Mucosa of stomach (tissue), 1 donor: ENCODE results near the gene HDLBP.
"Not testable (repeated sequence)": the region's sequence is repeated elsewhere in the genome, so short reads cannot be mapped to it uniquely, and the experiment has no call there.

Experiments used
- H3K27me3 ChIP-seq: one replicate; pipeline ENCODE4 v1.7.0; 2013; ENCODE audit warnings: mild to moderate bottlenecking, low read length; ENCODE audit not compliant: control insufficient read depth, insufficient read depth
- H3K36me3 ChIP-seq: one replicate; pipeline ENCODE4 v1.7.0; 2013; ENCODE audit warnings: low read length; ENCODE audit not compliant: control insufficient read depth, insufficient read depth
- H3K4me1 ChIP-seq: one replicate; pipeline ENCODE4 v1.7.0; 2013; ENCODE audit warnings: mild to moderate bottlenecking, low read length; ENCODE audit not compliant: control insufficient read depth, insufficient read depth
- H3K4me3 ChIP-seq: one replicate; pipeline ENCODE4 v1.7.0; 2013; ENCODE audit warnings: low read length
- H3K9ac ChIP-seq: one replicate; pipeline ENCODE4 v1.7.0; 2013; ENCODE audit warnings: mild to moderate bottlenecking, low read length, moderate library complexity
- H3K9me3 ChIP-seq: one replicate; pipeline ENCODE4 v1.7.0; 2013; ENCODE audit warnings: mild to moderate bottlenecking, low read length, moderate library complexity; ENCODE audit not compliant: control insufficient read depth
- donor health status: Pancreatic carcinoma.

Gene HDLBP

DNA sequence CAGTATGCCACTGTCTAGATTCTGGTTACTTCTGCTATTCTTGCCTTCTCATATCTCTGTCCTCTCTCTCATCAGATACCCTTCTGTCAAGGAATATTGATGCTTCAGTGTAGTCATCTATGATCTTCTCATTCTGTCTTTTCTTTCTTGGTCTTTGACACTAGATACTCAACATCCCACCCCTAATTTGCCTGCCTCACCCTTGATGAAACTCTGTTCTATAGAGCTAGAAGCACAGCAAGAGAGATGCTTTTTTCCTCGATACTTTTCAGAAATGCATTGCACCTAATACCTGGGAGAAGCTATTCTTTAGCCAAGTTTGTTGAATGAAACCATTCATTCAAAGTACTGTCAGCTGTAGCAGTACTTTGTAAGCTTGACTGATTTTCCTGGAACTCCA is 9.8 kb upstream of the HDLBP start:
- H3K4me1 ChIP-seq, result peaks cover 12% of the 10 kb centered on the region
- no peak overlapping the region for H3K9ac ChIP-seq
- H3K27me3 ChIP-seq, result no peaks in the 10 kb centered on the region
- no peaks in the 10 kb centered on the region for H3K36me3 ChIP-seq
- no peak overlapping the region for H3K4me3 ChIP-seq
- H3K9me3 ChIP-seq, result no peaks in the 10 kb centered on the region

- Histone ChIP-seq H3K4me1 (peaks cover 13% of the 10 kb centered on the region), H3K9ac (no peak overlapping the region), H3K27me3 (no peaks in the 10 kb centered on the region), H3K36me3 (no peaks in the 10 kb centered on the region), H3K9me3 (no peaks in the 10 kb centered on the region), H3K4me3 (no peak overlapping the region)
Observed at GRCh38 chr2:241324775-241325174, 9.3 kb upstream of the HDLBP start.

DNA sequence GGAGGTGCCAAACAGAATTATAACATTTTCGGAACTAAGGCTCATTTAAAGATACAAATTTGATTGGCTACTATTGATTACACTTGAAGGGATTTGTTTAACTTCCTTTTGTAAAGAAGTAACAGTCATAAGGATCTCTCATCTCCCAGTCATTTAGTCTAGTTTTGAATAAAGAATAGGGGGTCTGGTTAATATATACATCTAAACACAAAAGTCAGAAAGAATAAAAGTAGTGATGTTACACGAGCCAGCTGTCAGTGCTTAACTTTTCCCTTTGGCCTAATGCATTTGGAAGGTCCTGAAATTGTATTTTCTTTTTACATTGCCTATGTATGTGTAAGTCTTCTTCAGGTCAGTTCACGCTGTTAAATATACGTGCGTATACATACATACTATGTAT is 8.3 kb upstream of the HDLBP start:
- Histone ChIP-seq H3K36me3 (no peaks in the 10 kb centered on the region), H3K4me1 (peaks cover 17% of the 10 kb centered on the region), H3K9me3 (no peaks in the 10 kb centered on the region), H3K9ac (no peak overlapping the region), H3K4me3 (no peak overlapping the region), H3K27me3 (no peaks in the 10 kb centered on the region)

DNA sequence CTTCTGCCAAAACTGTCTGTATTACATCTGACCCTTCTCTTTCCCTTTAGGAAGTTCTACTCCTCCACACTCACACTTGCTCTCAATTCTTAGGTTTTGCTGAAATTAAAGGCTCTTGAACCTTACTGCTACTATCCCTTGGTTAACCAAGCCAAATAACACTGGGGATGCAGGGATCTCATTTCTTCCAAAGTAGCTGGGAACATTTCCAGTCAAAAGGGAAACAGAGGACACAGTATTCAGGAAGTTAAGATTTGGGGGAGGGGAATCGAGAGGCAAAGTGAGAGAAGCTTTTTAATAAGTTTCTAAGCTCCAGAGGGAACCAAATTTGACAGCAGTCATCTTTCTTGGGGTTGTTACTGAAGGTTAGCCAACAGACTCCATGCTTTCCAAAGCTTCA is 6.4 kb upstream of the HDLBP start:
- Histone ChIP-seq H3K4me3 (no peak overlapping the region), H3K9me3 (no peaks in the 10 kb centered on the region), H3K27me3 (no peaks in the 10 kb centered on the region), H3K36me3 (no peaks in the 10 kb centered on the region), H3K9ac (no peak overlapping the region), H3K4me1 (peaks cover 33% of the 10 kb centered on the region)

- Histone ChIP-seq H3K9ac (no peak overlapping the region), H3K36me3 (no peaks in the 10 kb centered on the region), H3K9me3 (no peaks in the 10 kb centered on the region), H3K4me1 (peaks cover 36% of the 10 kb centered on the region), H3K4me3 (no peak overlapping the region), H3K27me3 (no peaks in the 10 kb centered on the region)
Observed at GRCh38 chr2:241321033-241321432, 5.6 kb upstream of the HDLBP start.

- H3K36me3 ChIP-seq, result no peaks in the 10 kb centered on the region
- no peaks in the 10 kb centered on the region for H3K9me3 ChIP-seq
- H3K27me3 ChIP-seq, result no peaks in the 10 kb centered on the region
- no peak overlapping the region for H3K4me3 ChIP-seq
- peaks cover 36% of the 10 kb centered on the region for H3K4me1 ChIP-seq
- no peak overlapping the region for H3K9ac ChIP-seq
Observed at GRCh38 chr2:241320394-241320793, 4.9 kb upstream of the HDLBP start.

DNA sequence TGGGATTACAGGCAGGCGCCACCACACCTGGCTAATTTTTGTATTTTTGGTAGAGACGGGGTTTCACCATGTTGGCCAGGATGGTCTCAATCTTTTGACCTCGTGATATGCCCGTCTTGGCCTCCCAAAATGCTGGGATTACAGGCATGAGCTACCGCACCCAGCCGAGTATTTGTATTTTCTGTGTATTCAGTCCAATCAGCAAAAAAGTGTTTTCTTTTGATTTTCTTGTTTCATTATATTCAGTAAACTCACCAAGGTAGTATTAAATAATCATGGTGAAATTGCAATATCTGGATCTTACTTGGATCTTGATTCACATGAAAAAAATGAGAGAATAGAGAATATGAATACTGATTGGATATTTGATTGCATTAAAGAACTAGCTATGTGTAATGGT is 3.4 kb upstream of the HDLBP start:
- peaks cover 38% of the 10 kb centered on the region for H3K4me1 ChIP-seq
- not testable (repeated sequence) for H3K4me3 ChIP-seq, H3K9ac ChIP-seq, H3K27me3 ChIP-seq, H3K36me3 ChIP-seq, H3K9me3 ChIP-seq

GRCh38 chr2:241317391-241317790 is 1.9 kb upstream of the HDLBP start:
- Histone ChIP-seq H3K9ac (peak overlapping the region; percentile 88), H3K27me3 (no peaks in the 10 kb centered on the region), H3K4me1 (peaks cover 43% of the 10 kb centered on the region), H3K36me3 (no peaks in the 10 kb centered on the region), H3K9me3 (no peaks in the 10 kb centered on the region), H3K4me3 (peak overlapping the region; percentile 58)

DNA sequence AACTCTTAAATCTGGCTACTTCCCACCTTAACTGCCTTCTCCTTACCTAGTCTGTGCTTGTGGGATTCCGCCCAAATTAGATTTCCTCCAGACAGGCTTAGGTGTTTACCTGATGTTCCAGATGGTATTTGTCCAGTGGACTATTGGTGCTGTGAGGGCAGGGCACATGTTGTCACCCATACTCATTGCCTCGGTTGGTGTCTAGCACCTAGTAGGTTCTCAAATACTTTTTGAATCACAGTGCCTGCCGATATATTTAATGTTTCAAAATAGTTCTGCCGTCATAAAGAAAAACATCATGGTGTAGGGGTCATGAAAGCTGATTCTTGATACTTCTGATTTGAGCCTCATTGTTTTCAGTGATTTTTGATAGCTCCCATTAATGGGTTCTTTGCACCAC is 1.4 kb upstream of the HDLBP start:
- peak overlapping the region; percentile 58 for H3K4me3 ChIP-seq
- H3K4me1 ChIP-seq, result peaks cover 40% of the 10 kb centered on the region
- H3K9me3 ChIP-seq, result no peaks in the 10 kb centered on the region
- no peaks in the 10 kb centered on the region for H3K27me3 ChIP-seq
- peak overlapping the region; percentile 88 for H3K9ac ChIP-seq
- no peaks in the 10 kb centered on the region for H3K36me3 ChIP-seq

DNA sequence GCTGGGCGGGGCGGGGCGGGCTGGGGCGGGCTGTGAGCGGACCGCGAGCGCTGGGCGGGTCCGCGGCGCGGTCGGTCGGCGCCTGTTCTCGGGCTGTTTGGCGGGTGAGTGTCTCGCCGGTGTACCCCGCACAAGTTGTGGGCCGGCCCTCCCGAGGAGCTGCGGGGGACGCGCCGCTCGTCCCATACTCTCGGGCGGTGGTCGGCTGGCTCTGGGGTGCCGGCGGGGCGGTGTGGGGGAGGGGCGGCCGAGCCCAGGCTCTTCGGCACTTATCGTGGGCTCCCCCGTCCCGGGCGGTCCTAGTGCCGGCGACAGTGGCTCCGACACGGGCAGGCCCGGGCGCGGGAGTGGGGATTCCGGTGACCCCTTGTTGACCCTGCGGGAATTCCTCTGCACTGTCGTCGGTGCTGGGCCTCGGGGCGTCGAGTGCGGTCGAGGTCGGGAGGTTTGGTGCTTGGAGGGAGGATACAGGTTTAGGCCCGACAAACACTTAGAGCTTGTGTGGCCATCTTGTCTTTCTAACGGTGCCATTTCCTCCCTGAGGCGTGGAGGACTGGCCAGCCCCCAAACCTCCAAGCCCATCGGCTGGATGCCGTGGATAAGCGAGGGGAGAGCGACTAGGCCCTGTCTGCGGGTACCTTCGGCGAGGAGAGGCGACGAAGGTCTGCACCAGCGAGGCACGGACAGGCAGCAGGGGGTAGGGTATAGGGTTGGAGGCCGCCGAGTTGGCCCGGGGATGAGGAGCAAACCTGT is 583 bp upstream of the HDLBP start, which contains the start of gene SEPTIN2:
SEPTIN2 (plus strand) TSS at position 47 of the 753 bp plus-strand sequence. CDS start 8,308 bp downstream, outside the sequence.
- H3K9me3 ChIP-seq, result no peaks in the 10 kb centered on the region
- H3K4me3 ChIP-seq, result peak within 1 kb of the TSS; percentile 58
- H3K27me3 ChIP-seq, result no peaks in the 10 kb centered on the region
- peaks cover 34% of the 10 kb centered on the region for H3K4me1 ChIP-seq
- H3K9ac ChIP-seq, result peak within 1 kb of the TSS; percentile 97
- no peaks in the 10 kb centered on the region for H3K36me3 ChIP-seq

- Histone ChIP-seq H3K36me3 (no peaks in the 10 kb centered on the region), H3K9ac (peak overlapping the region; percentile 97), H3K9me3 (no peaks in the 10 kb centered on the region), H3K4me3 (peak overlapping the region; percentile 56), H3K4me1 (peaks cover 36% of the 10 kb centered on the region), H3K27me3 (no peaks in the 10 kb centered on the region)
Observed at GRCh38 chr2:241314226-241315092, 1.0 kb downstream of the HDLBP start.

- H3K4me3 ChIP-seq, result no peak overlapping the region
- peaks cover 33% of the 10 kb centered on the region for H3K4me1 ChIP-seq
- H3K36me3 ChIP-seq, result no peaks in the 10 kb centered on the region
- H3K9me3 ChIP-seq, result no peaks in the 10 kb centered on the region
- H3K9ac ChIP-seq, result no peak overlapping the region
- H3K27me3 ChIP-seq, result no peaks in the 10 kb centered on the region
Observed at GRCh38 chr2:241313543-241314095, 1.9 kb downstream of the HDLBP start.
